Measurements from ENCODE around the gene SUGT1.

DNA sequence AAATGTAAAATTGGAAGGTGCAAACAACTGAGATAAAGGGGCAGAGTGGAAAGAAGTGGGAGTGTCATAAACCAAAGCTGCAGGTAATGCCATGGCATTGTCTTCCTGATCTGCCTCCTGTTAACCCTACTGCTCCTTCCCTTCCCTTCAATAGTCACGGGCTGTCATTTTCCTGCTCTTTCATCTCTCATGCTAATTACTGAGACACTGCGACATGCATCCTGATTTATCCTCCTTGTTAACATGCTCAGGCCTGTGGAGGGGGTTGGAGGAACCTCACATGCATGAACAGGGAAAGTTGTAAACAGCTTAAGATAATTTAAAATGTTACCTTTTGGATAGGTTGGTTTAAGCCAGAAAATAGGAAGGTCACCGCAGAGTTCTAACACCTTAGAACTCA, 59.7 kb downstream of the SUGT1 start:
- TF ChIP-seq POLR2A (IDR thresholded peaks at IDR 0.05; ENCODE audit: low read depth, low read length): no peak
- no peak for TF ChIP-seq CREB1 (IDR thresholded peaks at IDR 0.05; ENCODE audit: low read depth)
- no peak for TF ChIP-seq ZNF274 (IDR thresholded peaks at IDR 0.05; ENCODE audit: insufficient read depth, insufficient read length)
- TF ChIP-seq, protein P1, sequence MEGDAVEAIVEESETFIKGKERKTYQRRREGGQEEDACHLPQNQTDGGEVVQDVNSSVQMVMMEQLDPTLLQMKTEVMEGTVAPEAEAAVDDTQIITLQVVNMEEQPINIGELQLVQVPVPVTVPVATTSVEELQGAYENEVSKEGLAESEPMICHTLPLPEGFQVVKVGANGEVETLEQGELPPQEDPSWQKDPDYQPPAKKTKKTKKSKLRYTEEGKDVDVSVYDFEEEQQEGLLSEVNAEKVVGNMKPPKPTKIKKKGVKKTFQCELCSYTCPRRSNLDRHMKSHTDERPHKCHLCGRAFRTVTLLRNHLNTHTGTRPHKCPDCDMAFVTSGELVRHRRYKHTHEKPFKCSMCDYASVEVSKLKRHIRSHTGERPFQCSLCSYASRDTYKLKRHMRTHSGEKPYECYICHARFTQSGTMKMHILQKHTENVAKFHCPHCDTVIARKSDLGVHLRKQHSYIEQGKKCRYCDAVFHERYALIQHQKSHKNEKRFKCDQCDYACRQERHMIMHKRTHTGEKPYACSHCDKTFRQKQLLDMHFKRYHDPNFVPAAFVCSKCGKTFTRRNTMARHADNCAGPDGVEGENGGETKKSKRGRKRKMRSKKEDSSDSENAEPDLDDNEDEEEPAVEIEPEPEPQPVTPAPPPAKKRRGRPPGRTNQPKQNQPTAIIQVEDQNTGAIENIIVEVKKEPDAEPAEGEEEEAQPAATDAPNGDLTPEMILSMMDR (IDR thresholded peaks at IDR 0.05 in 2 of 3, conservative IDR thresholded peaks at IDR 0.05 in 1 of 3; ENCODE audit: control insufficient read depth in 2 of 3, extremely low read depth in 1 of 3, insufficient read depth in 1 of 3, low read depth in 3 of 3, low read length in 3 of 3): no peak

Measured in GM12878 (cell line).